WERI-Rb-1 (cell line): ENCODE results near the gene INKA1.

ENCODE experiments used
- DNase-seq: peaks from one replicate; pipeline ENCODE4 v3.0.0-alpha.2; 2020
- H3K27ac ChIP-seq: fragments of 250-450 bp; sonication (Bioruptor Pico); 2 replicates; pipeline ENCODE4 v1.5.1; 2020; ENCODE audit warnings: mild to moderate bottlenecking, moderate library complexity
- H3K27me3 ChIP-seq: fragments of 250-450 bp; sonication (Bioruptor Pico); 2 replicates; pipeline ENCODE4 v1.5.1; 2021; ENCODE audit warnings: mild to moderate bottlenecking, low read depth, moderate library complexity; ENCODE audit not compliant: insufficient read depth, severe bottlenecking
- H3K36me3 ChIP-seq: fragments of 250-450 bp; sonication (Bioruptor Pico); 2 replicates; pipeline ENCODE4 v1.5.1; 2020; ENCODE audit warnings: mild to moderate bottlenecking, moderate library complexity
- H3K4me3 ChIP-seq: 2 replicates; pipeline ENCODE4 v1.5.1; 2011; ENCODE audit warnings: low read depth, mild to moderate bottlenecking, control low read depth, low read length
- H3K9me3 ChIP-seq: fragments of 250-450 bp; sonication (Bioruptor Pico); 2 replicates; pipeline ENCODE4 v1.5.1; 2021; ENCODE audit warnings: mild to moderate bottlenecking, moderate library complexity; ENCODE audit not compliant: severe bottlenecking
- CTCF ChIP-seq: IDR thresholded peaks from 2 replicates; pipeline ENCODE4 v1.5.1; 2011; ENCODE audit warnings: low read depth, mild to moderate bottlenecking, control low read depth, inconsistent platforms, low read length

INKA1 gene

GRCh38 chr3:49791571-49791970, 11.5 kb upstream of the INKA1 start:
- Histone ChIP-seq H3K4me3 (no peak overlapping the region), H3K9me3 (no peaks in the 10 kb centered on the region), H3K27me3 (no peaks in the 10 kb centered on the region), H3K36me3 (no peaks in the 10 kb centered on the region), H3K27ac (no peak overlapping the region)
- TF ChIP-seq CTCF, result no peak
- no peak for DNase-seq

GRCh38 chr3:49792371-49793150, 10.5 kb upstream of the INKA1 start:
- H3K27me3 ChIP-seq, result no peaks in the 10 kb centered on the region
- no peak for TF ChIP-seq CTCF
- H3K9me3 ChIP-seq, result no peaks in the 10 kb centered on the region
- no peaks in the 10 kb centered on the region for H3K36me3 ChIP-seq
- H3K4me3 ChIP-seq, result no peak overlapping the region
- no peak for DNase-seq
- no peak overlapping the region for H3K27ac ChIP-seq

- Histone ChIP-seq H3K27ac (no peak overlapping the region), H3K4me3 (no peak overlapping the region), H3K9me3 (no peaks in the 10 kb centered on the region), H3K27me3 (no peaks in the 10 kb centered on the region), H3K36me3 (no peaks in the 10 kb centered on the region)
- DNase-seq, result no peak
- no peak for TF ChIP-seq CTCF
Observed at GRCh38 chr3:49793486-49794085, 9.5 kb upstream of the INKA1 start.

- no peak for DNase-seq
- TF ChIP-seq CTCF, result no peak
- H3K27me3 ChIP-seq, result no peaks in the 10 kb centered on the region
- no peaks in the 10 kb centered on the region for H3K9me3 ChIP-seq
- H3K27ac ChIP-seq, result no peak overlapping the region
- no peaks in the 10 kb centered on the region for H3K36me3 ChIP-seq
- H3K4me3 ChIP-seq, result no peak overlapping the region
Observed at GRCh38 chr3:49794431-49794830, 8.6 kb upstream of the INKA1 start.

- no peak overlapping the region for H3K4me3 ChIP-seq
- DNase-seq, result no peak
- no peak overlapping the region for H3K27ac ChIP-seq
- no peaks in the 10 kb centered on the region for H3K9me3 ChIP-seq
- no peaks in the 10 kb centered on the region for H3K27me3 ChIP-seq
- no peaks in the 10 kb centered on the region for H3K36me3 ChIP-seq
- no peak for TF ChIP-seq CTCF
Observed at GRCh38 chr3:49794926-49795905, 7.8 kb upstream of the INKA1 start.
